SK-N-SH (cell line): ENCODE measurements around the gene SAP30L.

Experiments used
- CHD2 ChIP-seq: fragments of 150-350 bp; IDR thresholded peaks from 2 replicates; pipeline ENCODE4 v1.6.1; 2018; ENCODE audit warnings: low read length; ENCODE audit not compliant: partially characterized antibody
- CTCF ChIP-seq: fragments of 200-600 bp; sonication (generic); IDR thresholded peaks from 2 replicates; pipeline ENCODE4 v1.6.1; 2017; ENCODE audit warnings: antibody characterized with exemption, mild to moderate bottlenecking, moderate library complexity
- ELF1 ChIP-seq: IDR thresholded peaks from 2 replicates; pipeline ENCODE4 v1.4.0; 2012
- EP300 ChIP-seq, 2 experiments: IDR thresholded peaks; 2 replicates each; pipeline versions ENCODE4 v1.4.0 to v1.6.1; 2012; ENCODE audit warnings: borderline replicate concordance in 1 of 2, low read depth in 1 of 2, low read length in 1 of 2
- PBX3 ChIP-seq: IDR thresholded peaks from 2 replicates; pipeline ENCODE4; 2012
- POLR2AphosphoS5 ChIP-seq: IDR thresholded peaks from 2 replicates; pipeline ENCODE4 v1.6.1; 2012; ENCODE audit warnings: low read depth, low read length
- RFX5 ChIP-seq: IDR thresholded peaks from 2 replicates; pipeline ENCODE4 v1.6.1; 2012; ENCODE audit warnings: mild to moderate bottlenecking, improper control_type of control experiment, low read length

- TF ChIP-seq CTCF: no peak
- no peak for TF ChIP-seq EP300 (IDR thresholded peaks at IDR 0.05; ENCODE audit: borderline replicate concordance in 1 of 2, low read depth in 1 of 2, low read length in 1 of 2)
- TF ChIP-seq ELF1: no peak
- TF ChIP-seq RFX5: no peak
- TF ChIP-seq CHD2: no peak
- TF ChIP-seq PBX3: no peak
- no peak for TF ChIP-seq POLR2AphosphoS5
These were observed 45.1 kb upstream of the SAP30L start for GRCh38 chr5:154400678-154401077.
